ENCODE data around the gene ATP8A2. TPM values are rescaled to one million over a fixed set of nuclear protein-coding genes. Genes with fewer than 3 reads are reported as not detected.

ATP8A2 gene
- polyA plus RNA-seq, 6 donors from 2014 or later = 0.03 TPM; not detected in 5

- Mint-ChIP-seq H3K36me3 (peaks cover 0 to 6% of the 10 kb centered on the region in 2 donors), H3K4me3 (no peak overlapping the region), H3K27me3 (peaks cover 4 to 14% (median 5%) of the 10 kb centered on the region in 3 donors), H3K9me3 (peaks cover 0 to 6% (median 0%) of the 10 kb centered on the region in 7 donors), H3K27ac (peak overlapping the region in 2 of 6 donors; percentile 7 to 12), H3K4me1 (peaks cover 0 to 3% (median 0%) of the 10 kb centered on the region in 3 donors)
- DNase-seq (no peak), ATAC-seq (ENCODE audit: low read depth in 2 of 2) (no peak)
Measured at GRCh38 chr13:25872481-25873241, 500.9 kb downstream of the ATP8A2 start.

GRCh38 chr13:25873242-25873612 lies 501.5 kb downstream of the ATP8A2 start:
- H3K4me3 Mint-ChIP-seq = no peak overlapping the region
- H3K9me3 Mint-ChIP-seq = peaks cover 0 to 6% (median 0%) of the 10 kb centered on the region in 7 donors
- H3K27me3 Mint-ChIP-seq = peaks cover 5 to 14% (median 9%) of the 10 kb centered on the region in 3 donors
- DNase-seq (no peak), ATAC-seq (ENCODE audit: low read depth in 2 of 2) (no peak)
- peaks cover 0 to 3% (median 0%) of the 10 kb centered on the region in 3 donors for H3K4me1 Mint-ChIP-seq
- peaks cover 0 to 6% of the 10 kb centered on the region in 2 donors for H3K36me3 Mint-ChIP-seq
- H3K27ac Mint-ChIP-seq = no peak overlapping the region

- ATAC-seq (ENCODE audit: low read depth in 2 of 2) = no peak
- Mint-ChIP-seq H3K4me3 (no peak overlapping the region), H3K27ac (peak overlapping the region in 1 of 6 donors; percentile 12), H3K9me3 (peaks cover 0 to 6% (median 0%) of the 10 kb centered on the region in 7 donors), H3K4me1 (peaks cover 0 to 3% (median 0%) of the 10 kb centered on the region in 3 donors), H3K27me3 (peaks cover 5 to 14% (median 14%) of the 10 kb centered on the region in 3 donors), H3K36me3 (peaks cover 0 to 6% of the 10 kb centered on the region in 2 donors)
- DNase-seq = no peak
Measured at GRCh38 chr13:25874064-25874737, 502.4 kb downstream of the ATP8A2 start.

- peaks cover 5 to 14% (median 8%) of the 10 kb centered on the region in 3 donors for H3K27me3 Mint-ChIP-seq
- DNase-seq (no peak), ATAC-seq (ENCODE audit: low read depth in 2 of 2) (peak in 1 of 2 donors; percentile 44)
- H3K36me3 Mint-ChIP-seq = peaks cover 0 to 6% of the 10 kb centered on the region in 2 donors
- peaks cover 0 to 6% (median 0%) of the 10 kb centered on the region in 7 donors for H3K9me3 Mint-ChIP-seq
- H3K4me1 Mint-ChIP-seq = peaks cover 0 to 3% (median 0%) of the 10 kb centered on the region in 3 donors
- no peak overlapping the region for H3K4me3 Mint-ChIP-seq
- H3K27ac Mint-ChIP-seq = peak overlapping the region in 1 of 6 donors; percentile 30
Measured at GRCh38 chr13:25874907-25875306, 503.1 kb downstream of the ATP8A2 start.

- peaks cover 0 to 3% (median 0%) of the 10 kb centered on the region in 3 donors for H3K4me1 Mint-ChIP-seq
- H3K27ac Mint-ChIP-seq = no peak overlapping the region
- no peak for ATAC-seq (ENCODE audit: low read depth in 2 of 2)
- DNase-seq = no peak
- peaks cover 0 to 17% (median 8%) of the 10 kb centered on the region in 3 donors for H3K27me3 Mint-ChIP-seq
- peaks cover 0 to 6% of the 10 kb centered on the region in 2 donors for H3K36me3 Mint-ChIP-seq
- no peak overlapping the region for H3K4me3 Mint-ChIP-seq
- peaks cover 0 to 6% (median 0%) of the 10 kb centered on the region in 7 donors for H3K9me3 Mint-ChIP-seq
Measured at GRCh38 chr13:25876247-25876646, 504.5 kb downstream of the ATP8A2 start.

GRCh38 chr13:25879466-25879865 lies 507.7 kb downstream of the ATP8A2 start:
- Mint-ChIP-seq H3K9me3 (peaks cover 0 to 2% (median 0%) of the 10 kb centered on the region in 7 donors), H3K27ac (no peak overlapping the region), H3K36me3 (no peaks in the 10 kb centered on the region), H3K4me1 (peaks cover 0 to 3% (median 0%) of the 10 kb centered on the region in 3 donors), H3K27me3 (peaks cover 0 to 30% (median 2%) of the 10 kb centered on the region in 3 donors), H3K4me3 (no peak overlapping the region)
- DNase-seq = no peak
- ATAC-seq (ENCODE audit: low read depth in 2 of 2) = no peak

GRCh38 chr13:25881136-25881926 lies 509.6 kb downstream of the ATP8A2 start:
- DNase-seq (no peak), ATAC-seq (ENCODE audit: low read depth in 2 of 2) (no peak)
- peaks cover 0 to 2% (median 0%) of the 10 kb centered on the region in 7 donors for H3K9me3 Mint-ChIP-seq
- peaks cover 0 to 36% (median 16%) of the 10 kb centered on the region in 3 donors for H3K27me3 Mint-ChIP-seq
- peak overlapping the region in 1 of 6 donors; percentile 4 for H3K27ac Mint-ChIP-seq
- no peak overlapping the region for H3K4me3 Mint-ChIP-seq
- H3K36me3 Mint-ChIP-seq = no peaks in the 10 kb centered on the region
- H3K4me1 Mint-ChIP-seq = no peaks in the 10 kb centered on the region

- no peak overlapping the region for H3K27ac Mint-ChIP-seq
- no peaks in the 10 kb centered on the region for H3K36me3 Mint-ChIP-seq
- ATAC-seq (ENCODE audit: low read depth in 2 of 2) = no peak
- H3K4me3 Mint-ChIP-seq = no peak overlapping the region
- peaks cover 0 to 2% (median 0%) of the 10 kb centered on the region in 7 donors for H3K9me3 Mint-ChIP-seq
- no peaks in the 10 kb centered on the region for H3K4me1 Mint-ChIP-seq
- peaks cover 0 to 36% (median 22%) of the 10 kb centered on the region in 3 donors for H3K27me3 Mint-ChIP-seq
- DNase-seq = no peak
Measured at GRCh38 chr13:25881971-25882451, 510.2 kb downstream of the ATP8A2 start.

- DNase-seq (no peak), ATAC-seq (ENCODE audit: low read depth in 2 of 2) (no peak)
- Mint-ChIP-seq H3K9me3 (peaks cover 0 to 2% (median 0%) of the 10 kb centered on the region in 7 donors), H3K27me3 (peaks cover 0 to 32% (median 22%) of the 10 kb centered on the region in 3 donors), H3K36me3 (no peaks in the 10 kb centered on the region), H3K4me3 (no peak overlapping the region), H3K4me1 (no peaks in the 10 kb centered on the region), H3K27ac (no peak overlapping the region)
Measured at GRCh38 chr13:25882466-25883357, 510.9 kb downstream of the ATP8A2 start.

GRCh38 chr13:25885418-25885817 lies 513.6 kb downstream of the ATP8A2 start:
- H3K27me3 Mint-ChIP-seq = peaks cover 0 to 22% (median 22%) of the 10 kb centered on the region in 3 donors
- peaks cover 0 to 2% (median 0%) of the 10 kb centered on the region in 7 donors for H3K9me3 Mint-ChIP-seq
- no peaks in the 10 kb centered on the region for H3K36me3 Mint-ChIP-seq
- H3K27ac Mint-ChIP-seq = peak overlapping the region in 1 of 6 donors; percentile 9
- H3K4me1 Mint-ChIP-seq = peaks cover 0 to 8% (median 0%) of the 10 kb centered on the region in 3 donors
- ATAC-seq (ENCODE audit: low read depth in 2 of 2) (no peak), DNase-seq (no peak)
- H3K4me3 Mint-ChIP-seq = peak overlapping the region in 1 of 8 donors; percentile 54

GRCh38 chr13:25886438-25887214 lies 514.9 kb downstream of the ATP8A2 start:
- H3K27ac Mint-ChIP-seq = no peak overlapping the region
- ATAC-seq (ENCODE audit: low read depth in 2 of 2) = no peak
- DNase-seq = no peak
- H3K4me3 Mint-ChIP-seq = no peak overlapping the region
- H3K36me3 Mint-ChIP-seq = no peaks in the 10 kb centered on the region
- peaks cover 0 to 10% (median 0%) of the 10 kb centered on the region in 3 donors for H3K4me1 Mint-ChIP-seq
- H3K9me3 Mint-ChIP-seq = peaks cover 0 to 2% (median 0%) of the 10 kb centered on the region in 7 donors
- H3K27me3 Mint-ChIP-seq = peaks cover 0 to 22% (median 16%) of the 10 kb centered on the region in 3 donors

Data from naive B cell (primary cell).